ENCODE measurements around the gene KCP.

The KCP gene

DNA sequence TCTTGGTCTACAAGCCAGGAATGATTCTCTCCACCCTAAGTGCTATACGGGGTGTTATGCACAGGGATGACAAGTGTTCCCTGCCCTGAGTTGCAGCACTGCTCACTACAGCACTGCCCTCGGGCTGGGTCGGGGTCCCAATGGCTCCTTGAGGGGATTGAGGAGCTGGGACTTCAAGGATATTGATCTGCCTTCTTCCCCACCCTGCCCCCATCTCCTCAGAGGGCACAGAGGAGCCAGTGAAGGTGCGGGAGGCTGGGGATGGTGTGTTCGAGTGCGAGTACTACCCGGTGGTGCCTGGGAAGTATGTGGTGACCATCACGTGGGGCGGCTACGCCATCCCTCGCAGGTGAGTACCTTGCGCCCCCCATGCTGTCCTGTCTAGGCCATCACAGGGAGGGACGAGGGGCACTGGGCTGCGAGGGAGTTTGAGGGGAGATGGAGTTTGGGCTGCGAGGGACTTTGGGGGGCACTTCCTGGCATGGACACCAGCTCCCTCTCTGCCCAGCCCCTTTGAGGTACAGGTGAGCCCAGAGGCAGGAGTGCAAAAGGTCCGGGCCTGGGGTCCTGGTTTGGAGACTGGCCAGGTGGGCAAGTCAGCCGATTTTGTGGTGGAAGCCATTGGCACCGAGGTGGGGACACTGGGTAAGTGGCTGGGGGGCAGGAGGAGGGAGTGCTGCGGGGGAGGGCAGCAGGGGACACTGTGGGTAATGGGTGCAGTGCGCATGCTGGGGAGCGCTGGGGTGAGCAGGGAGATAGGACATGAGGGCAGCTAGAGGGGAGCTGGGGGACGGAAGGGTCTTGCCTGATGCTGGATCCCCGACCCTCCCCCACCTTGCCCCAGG, 70.0 kb downstream of the KCP start:
- no peak for TF ChIP-seq CTCF (IDR thresholded peaks at IDR 0.05; ENCODE audit: borderline replicate concordance, insufficient read depth, low read depth, low read length)
- H3K4me3 ChIP-seq (ENCODE audit: low read depth, low read length): no peak overlapping the region

- TF ChIP-seq CTCF (IDR thresholded peaks at IDR 0.05; ENCODE audit: borderline replicate concordance, insufficient read depth, low read depth, low read length): no peak
- no peak overlapping the region for H3K4me3 ChIP-seq (ENCODE audit: low read depth, low read length)
These were observed 70.7 kb downstream of the KCP start for GRCh38 chr7:128839751-128840177.

DNA sequence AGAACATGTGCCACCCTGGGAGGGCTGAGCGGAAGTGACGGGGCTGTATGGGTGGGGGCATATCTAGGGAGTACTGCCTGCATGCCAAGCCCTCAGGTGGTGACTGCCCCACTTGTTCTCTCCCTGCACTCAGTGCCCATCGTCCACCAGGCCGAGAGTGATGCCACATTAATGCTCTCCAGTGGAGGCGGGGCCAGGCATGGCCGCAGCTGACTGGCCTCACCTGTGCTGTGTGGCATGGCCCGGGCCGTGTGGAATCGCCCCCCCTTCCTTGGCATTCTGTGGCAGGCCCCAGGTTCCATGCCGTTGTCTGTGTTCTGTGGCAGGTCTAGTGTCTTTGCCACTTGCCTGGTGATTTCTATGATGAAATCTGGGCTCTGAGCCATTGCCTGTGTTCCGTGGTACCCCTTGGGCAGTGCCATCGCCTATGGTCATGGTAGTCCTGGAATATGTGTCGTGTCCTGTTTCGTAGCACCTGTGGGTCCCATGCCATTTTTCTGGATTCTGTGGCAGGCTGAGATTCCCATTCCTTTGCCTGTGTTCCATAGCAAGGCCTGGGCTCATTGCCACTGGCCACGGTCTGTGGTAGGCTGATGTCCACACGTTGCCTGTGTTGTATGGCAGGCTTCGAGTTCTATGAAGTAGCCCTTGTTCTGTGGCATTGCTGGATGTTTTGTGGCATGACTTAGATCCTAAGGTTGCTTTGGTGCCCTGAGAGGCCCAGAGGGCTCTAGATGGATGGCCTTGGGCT, 71.4 kb downstream of the KCP start:
- no peak for TF ChIP-seq CTCF (IDR thresholded peaks at IDR 0.05; ENCODE audit: borderline replicate concordance, insufficient read depth, low read depth, low read length)

GRCh38 chr7:128838109-128838779, 72.3 kb downstream of the KCP start:
- TF ChIP-seq CTCF (IDR thresholded peaks at IDR 0.05; ENCODE audit: borderline replicate concordance, insufficient read depth, low read depth, low read length): no peak
- no peak overlapping the region for H3K4me3 ChIP-seq (ENCODE audit: low read depth, low read length)

More for the DNA sequence above, 71.4 kb downstream of the KCP start:
- H3K4me3 ChIP-seq (ENCODE audit: low read depth, low read length): no peak overlapping the region

DNA sequence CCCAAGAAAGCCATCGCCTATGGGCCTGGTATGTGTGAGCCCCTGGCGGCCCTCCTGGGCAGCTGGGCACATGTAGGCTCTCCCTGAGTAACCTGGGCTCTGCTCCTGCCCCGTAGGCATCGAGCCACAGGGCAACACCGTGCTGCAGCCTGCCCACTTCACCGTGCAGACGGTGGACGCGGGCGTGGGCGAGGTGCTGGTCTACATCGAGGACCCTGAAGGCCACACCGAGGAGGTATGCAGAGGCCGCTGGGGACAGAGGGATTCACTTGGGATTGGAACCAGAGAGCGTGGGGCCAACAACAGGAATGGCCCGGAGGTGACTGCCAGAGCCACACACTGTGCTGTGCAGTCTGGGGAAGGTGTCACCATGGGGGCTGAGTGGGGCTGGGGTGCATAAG, 73.0 kb downstream of the KCP start:
- TF ChIP-seq CTCF (IDR thresholded peaks at IDR 0.05; ENCODE audit: borderline replicate concordance, insufficient read depth, low read depth, low read length): no peak

GRCh38 chr7:128836729-128837348, 73.7 kb downstream of the KCP start:
- no peak for TF ChIP-seq CTCF (IDR thresholded peaks at IDR 0.05; ENCODE audit: borderline replicate concordance, insufficient read depth, low read depth, low read length)
- H3K4me3 ChIP-seq (ENCODE audit: low read depth, low read length): no peak overlapping the region

More for the DNA sequence above, 73.0 kb downstream of the KCP start:
- H3K4me3 ChIP-seq (ENCODE audit: low read depth, low read length): no peak overlapping the region
